ENCODE measurements around the gene NLRP6. TPM values are rescaled to one million over a fixed set of nuclear protein-coding genes. Genes with fewer than 3 reads are reported as not detected.
A peak's percentile ranks its signal among the peaks of the same experiment; 100 is the strongest.

Gene NLRP6
- total RNA-seq, 3 donors from 2014 or later (not counting 1 experiment from before 2014, with no cell fraction given): 1.7 to 3.0 (median 2.3) TPM

- Mint-ChIP-seq H3K4me1 (peaks cover 20 to 38% of the 10 kb centered on the region in 2 donors), H3K27me3 (ENCODE audit: low read depth in 2 of 2) (peaks cover 0 to 8% of the 10 kb centered on the region in 2 donors), H3K36me3 (no peaks in the 10 kb centered on the region), H3K27ac (peak overlapping the region; percentile 60 to 74), H3K9me3 (no peaks in the 10 kb centered on the region), H3K4me3 (peak overlapping the region; percentile 88)
- no peak for TF ChIP-seq CTCF (IDR thresholded peaks at IDR 0.05)
- Histone ChIP-seq H3K4me3 (ENCODE audit: low read length) (peak overlapping the region; percentile 2), H3K4me1 (ENCODE audit: control insufficient read depth, insufficient read depth, low read length) (peaks cover 60% of the 10 kb centered on the region), H3K9me3 (ENCODE audit: control insufficient read depth, insufficient read depth, low read length) (no peaks in the 10 kb centered on the region), H3K27ac (ENCODE audit: low read length) (no peak overlapping the region), H3K27me3 (ENCODE audit: control insufficient read depth, insufficient read depth, low read length) (no peaks in the 10 kb centered on the region), H3K36me3 (ENCODE audit: control insufficient read depth, insufficient read depth, low read length) (peaks cover 21% of the 10 kb centered on the region)
- ATAC-seq: peak in 1 of 3 donors; percentile 52
- DNase-seq: peak in 1 of 2 donors; percentile 63
- 81% methylated on average over 48 of the region's 48 CpGs for WGBS (ENCODE audit: insufficient coverage)
- intact Hi-C loops (cut with micrococcal nuclease): no loop called here
Observed at GRCh38 chr11:289712-290620, 11.8 kb downstream of the NLRP6 start.

GRCh38 chr11:290621-291231 is 12.5 kb downstream of the NLRP6 start:
- intact Hi-C loops (cut with micrococcal nuclease): no loop called here
- H3K4me1 Mint-ChIP-seq: peaks cover 20 to 38% of the 10 kb centered on the region in 2 donors
- no peak for TF ChIP-seq CTCF (IDR thresholded peaks at IDR 0.05)
- H3K27ac Mint-ChIP-seq: peak overlapping the region; percentile 60 to 74
- Histone ChIP-seq H3K27ac (ENCODE audit: low read length) (no peak overlapping the region), H3K27me3 (ENCODE audit: control insufficient read depth, insufficient read depth, low read length) (no peaks in the 10 kb centered on the region), H3K4me3 (ENCODE audit: low read length) (no peak overlapping the region), H3K4me1 (ENCODE audit: control insufficient read depth, insufficient read depth, low read length) (peaks cover 55% of the 10 kb centered on the region), H3K36me3 (ENCODE audit: control insufficient read depth, insufficient read depth, low read length) (peaks cover 24% of the 10 kb centered on the region), H3K9me3 (ENCODE audit: control insufficient read depth, insufficient read depth, low read length) (no peaks in the 10 kb centered on the region)
- DNase-seq: no peak
- no peak for ATAC-seq
- peak overlapping the region; percentile 88 for H3K4me3 Mint-ChIP-seq
- peaks cover 0 to 8% of the 10 kb centered on the region in 2 donors for H3K27me3 Mint-ChIP-seq (ENCODE audit: low read depth in 2 of 2)
- WGBS (ENCODE audit: insufficient coverage): 87% methylated on average over 12 of the region's 13 CpGs
- no peaks in the 10 kb centered on the region for H3K9me3 Mint-ChIP-seq
- no peaks in the 10 kb centered on the region for H3K36me3 Mint-ChIP-seq

- peaks cover 0 to 5% of the 10 kb centered on the region in 2 donors for H3K27me3 Mint-ChIP-seq (ENCODE audit: low read depth in 2 of 2)
- H3K36me3 Mint-ChIP-seq: no peaks in the 10 kb centered on the region
- H3K27me3 ChIP-seq (ENCODE audit: control insufficient read depth, insufficient read depth, low read length): no peaks in the 10 kb centered on the region
- peaks cover 27% of the 10 kb centered on the region for H3K36me3 ChIP-seq (ENCODE audit: control insufficient read depth, insufficient read depth, low read length)
- H3K4me3 ChIP-seq (ENCODE audit: low read length): no peak overlapping the region
- DNase-seq (no peak), ATAC-seq (no peak)
- H3K4me3 Mint-ChIP-seq: peak overlapping the region; percentile 57
- no peak overlapping the region for H3K27ac ChIP-seq (ENCODE audit: low read length)
- intact Hi-C loops (cut with micrococcal nuclease): no loop called here
- no peaks in the 10 kb centered on the region for H3K9me3 Mint-ChIP-seq
- H3K27ac Mint-ChIP-seq: peak overlapping the region in 1 of 2 donors; percentile 74
- peaks cover 57% of the 10 kb centered on the region for H3K4me1 ChIP-seq (ENCODE audit: control insufficient read depth, insufficient read depth, low read length)
- WGBS (ENCODE audit: insufficient coverage): 95% methylated on average over 44 of the region's 44 CpGs
- no peak for TF ChIP-seq CTCF (IDR thresholded peaks at IDR 0.05)
- no peaks in the 10 kb centered on the region for H3K9me3 ChIP-seq (ENCODE audit: control insufficient read depth, insufficient read depth, low read length)
- H3K4me1 Mint-ChIP-seq: peaks cover 20 to 38% of the 10 kb centered on the region in 2 donors
Observed at GRCh38 chr11:291281-292210, 13.3 kb downstream of the NLRP6 start.
